Germinal center (tissue), 1 donor: Measurements from ENCODE around the gene NRSN1.
"Not testable (repeated sequence)": the region's sequence is repeated elsewhere in the genome, so short reads cannot be mapped to it uniquely, and the experiment has no call there.

Source experiments
- DNase-seq: peaks from one replicate; pipeline ENCODE4 v3.0.0; 2012; ENCODE audit warnings: mixed read lengths, low spot score

The NRSN1 gene

GRCh38 chr6:24142733-24143132 is 16.7 kb downstream of the NRSN1 start:
- not testable (repeated sequence) for DNase-seq

- DNase-seq: no peak
These were observed 19.7 kb downstream of the NRSN1 start for GRCh38 chr6:24145690-24146131.

GRCh38 chr6:24146871-24147270 is 20.9 kb downstream of the NRSN1 start:
- no peak for DNase-seq

- DNase-seq: no peak
These were observed 21.6 kb downstream of the NRSN1 start for GRCh38 chr6:24147511-24148153.

GRCh38 chr6:24148154-24148570 is 22.1 kb downstream of the NRSN1 start:
- no peak for DNase-seq

GRCh38 chr6:24148684-24149083 is 22.7 kb downstream of the NRSN1 start:
- no peak for DNase-seq

- DNase-seq: no peak
These were observed 23.3 kb downstream of the NRSN1 start for GRCh38 chr6:24149296-24149695.

GRCh38 chr6:24149836-24150235 is 23.8 kb downstream of the NRSN1 start:
- DNase-seq: no peak

- DNase-seq: no peak
These were observed 26.0 kb downstream of the NRSN1 start for GRCh38 chr6:24152014-24152413.

- no peak for DNase-seq
These were observed 28.1 kb downstream of the NRSN1 start for GRCh38 chr6:24154121-24154520.

- DNase-seq: no peak
These were observed 31.9 kb downstream of the NRSN1 start for GRCh38 chr6:24157886-24158285.

- DNase-seq: no peak
These were observed 57.6 kb downstream of the NRSN1 start for GRCh38 chr6:24183584-24183983.

GRCh38 chr6:24186349-24186748 is 60.3 kb downstream of the NRSN1 start:
- no peak for DNase-seq

- no peak for DNase-seq
These were observed 62.1 kb downstream of the NRSN1 start for GRCh38 chr6:24187965-24188577.

GRCh38 chr6:24188578-24189080 is 62.6 kb downstream of the NRSN1 start:
- no peak for DNase-seq

GRCh38 chr6:24191346-24191745 is 65.3 kb downstream of the NRSN1 start:
- no peak for DNase-seq

GRCh38 chr6:24193364-24193763 is 67.3 kb downstream of the NRSN1 start:
- no peak for DNase-seq

GRCh38 chr6:24194978-24195700 is 69.1 kb downstream of the NRSN1 start:
- DNase-seq: no peak

- no peak for DNase-seq
These were observed 70.0 kb downstream of the NRSN1 start for GRCh38 chr6:24195836-24196597.
